ENCODE measurements around the gene NDUFS8. TPM values are rescaled to one million over a fixed set of nuclear protein-coding genes. Genes with fewer than 3 reads are reported as not detected.
"Not testable (repeated sequence)": the region's sequence is repeated elsewhere in the genome, so short reads cannot be mapped to it uniquely, and the experiment has no call there.

The NDUFS8 gene
- total and polyA plus RNA-seq, 2 of the 4 experiments (the other 2 are of a cell fraction), result 85.9 to 131 TPM

GRCh38 chr11:67991347-67992121 is 38.9 kb upstream of the NDUFS8 start:
- H3K14ac ChIP-seq (replicated peaks; ENCODE audit: low read depth, low read length); intact Hi-C loops (cut with micrococcal nuclease); ATAC-seq (ENCODE audit: low read depth); H3K9ac ChIP-seq (ENCODE audit: low read depth, low read length); H3K9me1 ChIP-seq (ENCODE audit: insufficient read depth, low read length); H4K20me1 ChIP-seq (ENCODE audit: insufficient read depth, low read length); H3K36me3 ChIP-seq (ENCODE audit: control insufficient read depth, insufficient read depth, low read length); H3K4me1 ChIP-seq (ENCODE audit: control insufficient read depth, insufficient read depth, low read length); H2BK120ac ChIP-seq (ENCODE audit: low read depth, low read length); BruUV-seq (replicated peaks); CTCF ChIA-PET; H3K9me3 ChIP-seq (ENCODE audit: control insufficient read depth, insufficient read depth, low read length); in situ Hi-C loops (cut with MboI; ENCODE audit: low sequenced_read_pairs); H2AK5ac ChIP-seq (ENCODE audit: low read depth, low read length); dilution Hi-C loops (cut with HindIII; ENCODE audit: low sequenced_read_pairs, unreplicated experiment); H3K27me3 ChIP-seq (ENCODE audit: control insufficient read depth, insufficient read depth, low read length); H4K8ac ChIP-seq (ENCODE audit: low read depth in 2 of 2, low read length in 2 of 2); H3K4ac ChIP-seq (ENCODE audit: low read depth, low read length); POLR2A ChIA-PET (ENCODE audit: unreplicated experiment); H3K27ac ChIP-seq (ENCODE audit: insufficient read depth, low read length); H3K23ac ChIP-seq (ENCODE audit: low read depth, low read length); H3K4me2 ChIP-seq (ENCODE audit: low read depth, low read length); H2AFZ ChIP-seq (replicated peaks; ENCODE audit: low read length, poor library complexity); H2AK9ac ChIP-seq (replicated peaks; ENCODE audit: low read depth, low read length, poor library complexity); H2BK20ac ChIP-seq (ENCODE audit: low read depth, low read length); H3K79me1 ChIP-seq (ENCODE audit: low read depth in 1 of 2, low read length in 2 of 2); DNase-seq; H3K56ac ChIP-seq (ENCODE audit: extremely low read depth, insufficient read depth, low read length); H2BK15ac ChIP-seq (ENCODE audit: low read depth, low read length); H3K4me3 ChIP-seq (ENCODE audit: insufficient read depth, low read depth, low read length); H3K18ac ChIP-seq (ENCODE audit: low read depth, low read length); H4K5ac ChIP-seq (ENCODE audit: low read depth, low read length); H4K91ac ChIP-seq (ENCODE audit: insufficient read depth, low read depth, low read length); H2BK5ac ChIP-seq (ENCODE audit: low read depth, low read length, poor library complexity, severe bottlenecking): not testable (repeated sequence)
- WGBS, 2 experiments (ENCODE audit: extremely low coverage in 2 of 2, insufficient read length in 1 of 2), result 13% methylated on average over 3 of the region's 70 CpGs; no CpG with 5 or more reads in 1 of the 2 experiments
